ENCODE measurements around the gene TSC1. TPM values are rescaled to one million over a fixed set of nuclear protein-coding genes. Genes with fewer than 3 reads are reported as not detected.

TSC1 gene
- total RNA-seq, 1 experiment from 2014 or later, result 59.2 TPM

GRCh38 chr9:132854832-132855231, 89.6 kb downstream of the TSC1 start:
- DNase-seq, result no peak
- H3K27me3 ChIP-seq (ENCODE audit: low read length), result no peaks in the 10 kb centered on the region
- H3K4me2 ChIP-seq (ENCODE audit: low read depth, low read length, poor library complexity, severe bottlenecking), result no peak overlapping the region
- no peaks in the 10 kb centered on the region for H3K79me2 ChIP-seq (ENCODE audit: low read length)
- no peaks in the 10 kb centered on the region for H3K4me1 ChIP-seq (ENCODE audit: low read length)
- no peaks in the 10 kb centered on the region for H3K9me3 ChIP-seq (ENCODE audit: low read length)
- H3K4me3 ChIP-seq (ENCODE audit: low read length), result no peak overlapping the region
- no peak overlapping the region for H3K27ac ChIP-seq (ENCODE audit: low read length)
- no peaks in the 10 kb centered on the region for H3K36me3 ChIP-seq (ENCODE audit: insufficient read depth, low read length)
- no peaks in the 10 kb centered on the region for H4K20me1 ChIP-seq (ENCODE audit: insufficient read depth, low read depth, low read length)
- no peak overlapping the region for H2AFZ ChIP-seq (ENCODE audit: low read length)
- no peak overlapping the region for H3K9ac ChIP-seq (ENCODE audit: low read length)
- no peaks in the 10 kb centered on the region for H3K9me2 ChIP-seq (replicated peaks; ENCODE audit: insufficient read depth, low read length)

- no peaks in the 10 kb centered on the region for H4K20me1 ChIP-seq (ENCODE audit: insufficient read depth, low read depth, low read length)
- H3K4me1 ChIP-seq (ENCODE audit: low read length), result no peaks in the 10 kb centered on the region
- DNase-seq, result no peak
- H3K36me3 ChIP-seq (ENCODE audit: insufficient read depth, low read length), result no peaks in the 10 kb centered on the region
- H3K9me2 ChIP-seq (replicated peaks; ENCODE audit: insufficient read depth, low read length), result no peaks in the 10 kb centered on the region
- no peak overlapping the region for H3K9ac ChIP-seq (ENCODE audit: low read length)
- no peaks in the 10 kb centered on the region for H3K79me2 ChIP-seq (ENCODE audit: low read length)
- H3K4me3 ChIP-seq (ENCODE audit: low read length), result no peak overlapping the region
- H3K4me2 ChIP-seq (ENCODE audit: low read depth, low read length, poor library complexity, severe bottlenecking), result no peak overlapping the region
- H3K9me3 ChIP-seq (ENCODE audit: low read length), result no peaks in the 10 kb centered on the region
- H2AFZ ChIP-seq (ENCODE audit: low read length), result no peak overlapping the region
- H3K27me3 ChIP-seq (ENCODE audit: low read length), result no peaks in the 10 kb centered on the region
- no peak overlapping the region for H3K27ac ChIP-seq (ENCODE audit: low read length)
Measured at GRCh38 chr9:132853482-132853881, 90.9 kb downstream of the TSC1 start.

GRCh38 chr9:132849185-132849706, 95.2 kb downstream of the TSC1 start:
- no peak overlapping the region for H3K27ac ChIP-seq (ENCODE audit: low read length)
- no peaks in the 10 kb centered on the region for H3K27me3 ChIP-seq (ENCODE audit: low read length)
- H3K9me3 ChIP-seq (ENCODE audit: low read length), result no peaks in the 10 kb centered on the region
- H2AFZ ChIP-seq (ENCODE audit: low read length), result no peak overlapping the region
- H3K79me2 ChIP-seq (ENCODE audit: low read length), result no peaks in the 10 kb centered on the region
- no peaks in the 10 kb centered on the region for H3K4me1 ChIP-seq (ENCODE audit: low read length)
- H3K9me2 ChIP-seq (replicated peaks; ENCODE audit: insufficient read depth, low read length), result no peaks in the 10 kb centered on the region
- H3K4me2 ChIP-seq (ENCODE audit: low read depth, low read length, poor library complexity, severe bottlenecking), result peak overlapping the region; percentile 24
- H4K20me1 ChIP-seq (ENCODE audit: insufficient read depth, low read depth, low read length), result no peaks in the 10 kb centered on the region
- H3K4me3 ChIP-seq (ENCODE audit: low read length), result no peak overlapping the region
- DNase-seq, result no peak
- H3K9ac ChIP-seq (ENCODE audit: low read length), result peak overlapping the region; percentile 32; the same call in 1 of the 2 replicates
- no peaks in the 10 kb centered on the region for H3K36me3 ChIP-seq (ENCODE audit: insufficient read depth, low read length)

GRCh38 chr9:132846918-132847515, 97.4 kb downstream of the TSC1 start:
- H3K27ac ChIP-seq (ENCODE audit: low read length), result no peak overlapping the region
- no peaks in the 10 kb centered on the region for H3K27me3 ChIP-seq (ENCODE audit: low read length)
- H3K79me2 ChIP-seq (ENCODE audit: low read length), result no peaks in the 10 kb centered on the region
- no peaks in the 10 kb centered on the region for H3K9me2 ChIP-seq (replicated peaks; ENCODE audit: insufficient read depth, low read length)
- no peak overlapping the region for H3K9ac ChIP-seq (ENCODE audit: low read length)
- no peaks in the 10 kb centered on the region for H3K9me3 ChIP-seq (ENCODE audit: low read length)
- no peak for DNase-seq
- H2AFZ ChIP-seq (ENCODE audit: low read length), result no peak overlapping the region
- no peaks in the 10 kb centered on the region for H3K4me1 ChIP-seq (ENCODE audit: low read length)
- no peaks in the 10 kb centered on the region for H4K20me1 ChIP-seq (ENCODE audit: insufficient read depth, low read depth, low read length)
- no peak overlapping the region for H3K4me3 ChIP-seq (ENCODE audit: low read length)
- H3K36me3 ChIP-seq (ENCODE audit: insufficient read depth, low read length), result no peaks in the 10 kb centered on the region
- H3K4me2 ChIP-seq (ENCODE audit: low read depth, low read length, poor library complexity, severe bottlenecking), result no peak overlapping the region

- no peaks in the 10 kb centered on the region for H3K27me3 ChIP-seq (ENCODE audit: low read length)
- no peaks in the 10 kb centered on the region for H4K20me1 ChIP-seq (ENCODE audit: insufficient read depth, low read depth, low read length)
- H3K4me3 ChIP-seq (ENCODE audit: low read length), result no peak overlapping the region
- no peak overlapping the region for H3K27ac ChIP-seq (ENCODE audit: low read length)
- H3K4me2 ChIP-seq (ENCODE audit: low read depth, low read length, poor library complexity, severe bottlenecking), result no peak overlapping the region
- no peak overlapping the region for H3K9ac ChIP-seq (ENCODE audit: low read length)
- no peaks in the 10 kb centered on the region for H3K79me2 ChIP-seq (ENCODE audit: low read length)
- no peaks in the 10 kb centered on the region for H3K4me1 ChIP-seq (ENCODE audit: low read length)
- no peaks in the 10 kb centered on the region for H3K9me3 ChIP-seq (ENCODE audit: low read length)
- no peak overlapping the region for H2AFZ ChIP-seq (ENCODE audit: low read length)
- no peaks in the 10 kb centered on the region for H3K9me2 ChIP-seq (replicated peaks; ENCODE audit: insufficient read depth, low read length)
- peak; percentile 26 for DNase-seq
- H3K36me3 ChIP-seq (ENCODE audit: insufficient read depth, low read length), result no peaks in the 10 kb centered on the region
Measured at GRCh38 chr9:132846109-132846917, 98.1 kb downstream of the TSC1 start.

- H3K9me3 ChIP-seq (ENCODE audit: low read length), result no peaks in the 10 kb centered on the region
- no peaks in the 10 kb centered on the region for H3K36me3 ChIP-seq (ENCODE audit: insufficient read depth, low read length)
- no peaks in the 10 kb centered on the region for H3K27me3 ChIP-seq (ENCODE audit: low read length)
- H3K27ac ChIP-seq (ENCODE audit: low read length), result no peak overlapping the region
- H3K9me2 ChIP-seq (replicated peaks; ENCODE audit: insufficient read depth, low read length), result no peaks in the 10 kb centered on the region
- no peak overlapping the region for H2AFZ ChIP-seq (ENCODE audit: low read length)
- H3K4me2 ChIP-seq (ENCODE audit: low read depth, low read length, poor library complexity, severe bottlenecking), result no peak overlapping the region
- no peak overlapping the region for H3K9ac ChIP-seq (ENCODE audit: low read length)
- no peak for DNase-seq
- H3K4me3 ChIP-seq (ENCODE audit: low read length), result no peak overlapping the region
- no peaks in the 10 kb centered on the region for H3K4me1 ChIP-seq (ENCODE audit: low read length)
- H3K79me2 ChIP-seq (ENCODE audit: low read length), result no peaks in the 10 kb centered on the region
- no peaks in the 10 kb centered on the region for H4K20me1 ChIP-seq (ENCODE audit: insufficient read depth, low read depth, low read length)
Measured at GRCh38 chr9:132842124-132843044, 102.0 kb downstream of the TSC1 start.

Measured in Karpas-422 (cell line).